Measurements from ENCODE around the gene DDR2.
"Not testable (repeated sequence)": the region's sequence is repeated elsewhere in the genome, so short reads cannot be mapped to it uniquely, and the experiment has no call there.

DDR2 gene

DNA sequence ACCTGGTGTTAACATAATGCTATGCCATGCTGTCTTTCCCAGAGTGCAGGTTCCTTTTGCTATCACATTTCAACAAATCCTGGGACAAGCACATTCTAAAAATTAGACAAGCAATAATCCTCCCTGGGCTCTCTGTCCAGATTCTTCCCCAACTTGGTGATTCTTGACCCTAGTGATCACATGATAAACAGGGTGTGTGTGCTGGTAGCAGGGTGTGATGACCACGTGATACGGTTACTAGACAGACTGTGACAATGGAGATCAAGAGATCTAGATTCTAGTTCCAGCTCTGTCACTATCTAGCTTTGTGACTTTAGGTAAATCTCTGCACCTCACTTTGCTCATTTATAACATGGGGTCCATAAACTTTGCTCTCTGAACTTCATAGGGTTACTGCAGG is 96.3 kb downstream of the DDR2 start:
- no peak for DNase-seq

DNA sequence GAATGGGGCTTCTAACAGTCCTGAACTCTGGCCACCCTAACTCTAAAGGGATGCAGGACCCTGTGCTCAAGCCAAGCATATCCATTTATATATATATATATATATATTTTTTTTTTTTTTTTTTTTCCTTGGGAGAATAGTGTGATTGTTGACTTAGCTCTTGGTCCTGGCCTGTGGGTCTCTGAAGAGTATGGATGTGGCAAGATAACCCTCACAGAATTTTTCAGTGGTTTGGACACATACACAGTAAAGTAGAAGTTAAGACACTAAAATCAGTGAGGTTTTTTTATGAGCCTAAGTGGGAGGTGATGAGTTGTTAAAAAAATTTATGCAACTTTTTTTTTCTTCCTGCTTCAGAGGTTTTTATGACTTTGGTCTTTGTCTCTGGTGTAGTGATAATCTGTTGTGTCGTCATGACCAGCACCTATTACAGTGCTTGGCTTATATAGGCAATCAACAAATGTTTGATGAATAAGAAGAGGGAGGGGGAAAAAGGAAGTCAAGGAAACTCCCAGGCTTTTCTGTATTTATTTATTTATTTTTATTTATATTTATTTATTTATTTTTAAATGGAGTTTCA is 97.0 kb downstream of the DDR2 start:
- not testable (repeated sequence) for DNase-seq

DNA sequence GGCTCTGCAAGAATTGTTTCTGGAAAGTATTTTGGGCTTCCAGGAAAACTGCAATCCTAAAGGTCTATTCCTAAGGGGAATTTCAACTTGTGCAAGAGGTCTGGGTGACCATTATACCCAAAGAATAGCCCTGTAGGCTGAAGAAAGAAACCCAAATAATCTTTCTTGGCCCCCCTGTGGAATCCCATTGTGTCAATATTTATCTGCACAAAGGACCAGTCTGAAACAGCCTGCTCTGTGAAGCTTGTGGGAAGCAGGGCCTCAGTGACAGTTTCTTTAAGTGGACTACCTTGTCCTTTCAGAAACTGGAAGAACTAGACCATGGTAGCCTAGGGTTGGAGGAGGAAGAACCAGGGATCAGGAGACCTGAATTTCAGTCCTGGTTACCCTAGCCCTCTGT is 99.8 kb downstream of the DDR2 start:
- no peak for DNase-seq

DNA sequence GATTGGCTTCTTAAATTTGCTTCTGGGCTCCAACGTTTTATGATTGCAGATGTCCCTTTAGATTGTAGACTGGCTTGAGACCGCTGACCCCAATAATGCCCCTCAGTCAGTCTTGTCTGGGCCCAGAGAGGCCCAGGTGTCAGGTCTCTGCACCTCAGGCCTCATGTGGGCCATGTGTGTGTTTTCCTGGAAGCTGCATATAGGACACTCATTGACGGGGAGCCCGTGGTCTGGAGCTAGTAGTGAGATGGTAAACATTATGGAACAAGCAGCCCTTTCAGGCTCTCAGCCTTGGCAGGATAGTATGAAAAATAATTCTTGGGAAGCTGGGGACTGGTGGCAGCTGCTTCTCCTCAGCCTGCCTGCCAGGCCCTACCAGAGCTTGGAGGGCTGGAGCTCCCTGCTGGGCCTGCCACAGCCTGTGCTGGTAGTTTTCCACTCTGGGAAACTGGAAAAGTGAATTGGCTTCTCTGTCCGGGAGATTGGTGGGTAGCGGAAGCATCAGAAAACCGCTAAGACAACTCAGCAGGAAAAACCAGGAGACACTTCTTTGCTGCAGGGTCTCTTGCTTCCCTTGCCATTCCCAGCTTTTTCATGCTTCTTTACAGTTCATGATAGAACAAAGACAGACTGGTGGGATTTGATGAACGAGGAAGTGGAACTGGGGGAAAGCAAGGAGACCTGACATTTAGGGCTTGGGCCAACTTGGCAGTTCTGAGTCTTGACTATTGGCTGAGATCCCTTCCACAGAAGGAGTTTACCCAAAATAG is 100.5 kb downstream of the DDR2 start:
- no peak for DNase-seq

DNA sequence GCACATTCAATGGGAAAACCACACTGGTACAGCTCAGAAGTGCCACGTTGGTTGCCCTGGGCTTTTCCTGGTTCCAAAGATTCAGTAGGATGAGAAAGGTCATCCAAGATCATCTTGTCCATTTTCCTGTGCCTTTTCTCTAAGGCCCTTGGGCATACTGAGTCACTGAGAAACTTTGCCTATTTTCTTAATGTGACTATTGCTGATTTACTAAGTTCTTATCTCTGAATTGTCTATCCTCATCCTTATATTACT is 101.0 kb downstream of the DDR2 start:
- no peak for DNase-seq

DNA sequence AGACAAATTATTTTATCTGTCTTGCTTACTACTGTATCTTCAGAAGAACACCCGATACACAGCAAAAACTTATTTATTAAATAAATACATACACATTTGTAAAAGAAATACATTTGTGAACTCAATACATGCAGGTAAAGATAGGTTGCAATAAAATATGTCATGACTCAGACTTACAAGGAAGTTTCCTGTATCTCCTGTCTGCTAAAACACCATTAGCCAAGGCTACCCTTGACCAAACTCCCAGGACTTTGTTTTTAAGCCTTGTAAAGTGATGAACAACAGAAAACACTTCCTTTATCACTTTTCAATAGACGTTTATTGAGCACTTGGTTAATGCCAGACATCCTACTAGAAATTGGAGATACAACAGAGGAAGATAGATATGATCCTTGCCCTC is 101.8 kb downstream of the DDR2 start:
- no peak for DNase-seq

DNA sequence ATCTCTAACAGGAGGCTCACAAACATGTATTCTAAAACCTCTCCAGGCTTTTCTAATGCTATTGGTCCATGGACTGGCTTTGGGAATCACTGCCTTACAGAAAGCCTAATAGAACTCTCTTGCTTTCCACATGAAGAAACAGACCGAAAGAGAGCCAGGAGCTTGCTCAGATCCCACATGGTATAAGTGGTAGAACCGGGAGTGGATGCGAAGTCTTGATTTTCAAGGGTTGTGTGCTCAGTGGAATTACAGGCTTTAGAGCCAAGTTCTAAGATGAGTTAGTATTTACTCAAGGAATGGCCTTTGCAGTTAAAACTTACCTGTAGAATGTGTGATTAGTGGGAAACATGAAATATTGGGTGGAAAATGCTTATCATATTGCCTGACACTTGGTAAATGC is 103.9 kb downstream of the DDR2 start:
- DNase-seq = no peak

DNA sequence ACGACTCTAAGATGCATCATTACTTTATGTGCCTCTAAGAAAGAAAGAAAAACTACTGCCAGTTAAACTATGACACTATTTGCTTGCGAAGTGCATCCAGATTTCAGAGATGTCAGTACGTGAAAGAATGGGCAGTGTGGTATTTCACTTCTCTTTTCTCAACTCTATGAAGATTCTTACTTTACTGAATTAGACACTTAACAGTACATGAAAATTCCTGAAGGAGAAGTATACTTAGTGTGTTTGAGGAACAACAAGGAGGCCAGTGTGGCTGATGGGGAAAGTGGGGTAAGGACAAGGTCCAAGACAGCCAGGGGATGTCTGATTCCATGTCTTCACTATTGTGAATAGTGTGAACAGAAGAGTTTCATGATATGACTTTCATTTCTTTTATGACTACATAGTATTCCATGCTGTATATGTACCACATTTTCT is 104.4 kb downstream of the DDR2 start:
- no peak for DNase-seq

DNA sequence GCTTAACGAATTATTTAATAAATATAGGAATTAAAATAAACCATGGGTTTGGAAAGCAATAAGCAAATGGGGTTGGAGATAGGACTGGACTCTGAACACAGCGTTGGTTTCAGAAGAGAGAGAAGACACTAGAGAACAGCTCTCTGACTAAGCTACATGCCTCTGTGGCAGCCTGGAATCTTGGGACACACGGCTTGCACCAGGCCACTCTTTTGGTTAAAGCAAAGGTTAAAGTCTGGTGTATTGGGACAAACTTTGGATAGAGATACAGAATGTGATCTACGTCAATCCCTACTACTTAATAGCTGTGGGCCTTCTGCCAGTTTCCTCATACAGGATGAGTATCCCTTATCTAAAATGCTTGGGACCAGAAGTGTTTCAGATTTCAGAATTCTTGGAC is 108.5 kb downstream of the DDR2 start:
- no peak for DNase-seq

DNA sequence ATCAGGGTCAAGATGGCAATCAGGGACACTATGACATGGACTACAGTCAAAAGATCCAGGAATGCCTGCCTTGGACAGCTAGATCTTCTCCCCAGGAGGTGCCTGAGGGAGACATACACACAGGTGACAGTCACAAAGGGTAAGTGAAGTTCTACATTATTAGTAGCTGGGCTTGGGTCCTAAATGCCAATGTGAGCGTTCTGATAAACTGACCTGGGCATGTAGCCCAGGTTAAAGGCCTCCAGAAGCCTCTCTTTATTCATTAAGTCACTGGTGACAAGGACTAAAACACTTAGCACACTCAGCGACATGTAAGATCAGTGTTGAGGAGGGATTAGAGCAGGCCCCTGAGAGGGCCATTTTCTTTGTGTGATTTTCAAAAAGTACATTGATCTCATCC is 109.3 kb downstream of the DDR2 start:
- DNase-seq = no peak

DNA sequence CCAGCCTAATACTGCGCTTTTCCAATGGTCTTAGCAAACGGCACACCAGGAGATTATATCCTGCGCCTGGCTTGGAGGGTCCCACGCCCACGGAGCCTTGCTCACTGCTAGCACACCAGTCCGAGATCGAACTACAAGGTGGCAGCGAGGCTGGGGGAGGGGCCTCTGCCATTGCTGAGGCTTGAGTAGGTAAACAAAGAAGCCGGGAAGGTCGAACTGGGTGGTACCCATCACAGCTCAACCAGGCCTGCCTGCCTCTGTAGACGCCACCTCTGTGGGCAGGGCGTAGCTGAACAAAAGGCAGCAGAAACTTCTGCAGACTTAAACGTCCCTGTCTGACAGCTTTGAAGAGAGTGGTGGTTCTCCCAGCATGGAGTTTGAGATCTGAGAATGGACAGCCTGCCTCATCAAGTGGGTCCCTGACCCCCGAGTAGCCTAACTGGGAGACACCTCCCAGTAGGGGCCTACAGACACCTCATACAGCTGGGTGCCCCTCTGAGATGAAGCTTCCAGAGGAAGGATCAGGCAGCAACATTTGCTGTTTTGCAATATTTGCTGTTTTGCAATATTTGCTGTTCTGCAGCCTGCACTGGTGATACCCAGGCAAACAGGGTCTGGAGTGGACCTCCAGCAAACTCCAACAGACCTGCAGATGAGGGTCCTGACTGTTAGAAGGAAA is 114.1 kb downstream of the DDR2 start:
- DNase-seq = not testable (repeated sequence)

DNA sequence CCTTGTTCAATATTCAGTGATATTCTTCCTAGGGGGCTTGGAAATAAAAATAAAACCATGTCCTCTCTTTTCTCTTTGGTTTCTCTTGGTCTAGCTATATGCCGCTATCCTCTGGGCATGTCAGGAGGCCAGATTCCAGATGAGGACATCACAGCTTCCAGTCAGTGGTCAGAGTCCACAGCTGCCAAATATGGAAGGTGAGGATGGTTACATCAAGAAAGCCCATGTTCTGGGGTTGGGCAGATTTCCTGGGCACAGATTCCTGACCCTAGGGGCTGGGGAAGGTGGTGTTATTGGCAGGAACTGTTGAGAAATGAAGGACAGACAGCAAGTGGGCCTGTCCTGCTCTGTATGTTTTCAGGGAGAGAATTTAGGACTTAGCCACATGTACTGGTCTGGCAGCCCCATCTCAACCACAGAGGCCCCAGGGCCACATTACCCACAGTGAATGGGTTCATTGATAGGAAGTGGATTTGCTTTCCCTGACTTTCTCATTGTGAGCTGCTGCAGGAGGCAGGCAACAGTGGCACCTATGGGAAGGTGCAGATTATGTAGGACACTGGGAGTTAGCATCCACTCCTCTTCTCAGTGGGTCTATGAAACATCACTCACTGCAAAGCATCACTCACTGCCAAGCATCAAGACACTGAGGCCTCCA is 120.9 kb downstream of the DDR2 start:
- DNase-seq = no peak

DNA sequence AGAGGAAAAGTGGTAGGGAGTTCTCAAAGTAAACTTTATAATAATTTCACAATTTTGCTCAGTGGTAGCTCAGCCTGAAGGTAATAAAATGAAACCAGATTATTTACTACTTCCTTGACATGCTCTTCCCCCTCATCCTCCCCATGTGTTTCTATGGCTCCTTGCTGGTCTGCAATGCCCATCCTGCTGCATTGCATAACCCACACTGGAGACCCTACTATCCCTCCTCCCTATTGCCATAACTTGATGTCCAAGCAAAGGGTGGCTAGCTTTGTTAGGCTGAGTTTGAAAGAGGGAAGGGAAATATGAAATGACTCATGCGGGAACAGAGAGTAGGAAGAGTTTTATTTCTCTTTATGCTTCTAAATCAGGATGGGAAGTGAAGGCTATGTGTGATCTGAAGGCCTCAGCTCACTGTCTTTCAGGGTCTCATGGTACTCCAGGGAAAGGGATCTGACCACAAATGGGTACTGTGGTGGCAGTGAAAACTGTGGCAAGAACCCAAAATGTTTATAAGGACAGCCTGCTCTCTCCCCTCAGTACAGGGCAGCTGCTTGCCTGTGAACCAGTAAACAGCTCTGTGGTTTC is 121.8 kb downstream of the DDR2 start:
- no peak for DNase-seq

DNA sequence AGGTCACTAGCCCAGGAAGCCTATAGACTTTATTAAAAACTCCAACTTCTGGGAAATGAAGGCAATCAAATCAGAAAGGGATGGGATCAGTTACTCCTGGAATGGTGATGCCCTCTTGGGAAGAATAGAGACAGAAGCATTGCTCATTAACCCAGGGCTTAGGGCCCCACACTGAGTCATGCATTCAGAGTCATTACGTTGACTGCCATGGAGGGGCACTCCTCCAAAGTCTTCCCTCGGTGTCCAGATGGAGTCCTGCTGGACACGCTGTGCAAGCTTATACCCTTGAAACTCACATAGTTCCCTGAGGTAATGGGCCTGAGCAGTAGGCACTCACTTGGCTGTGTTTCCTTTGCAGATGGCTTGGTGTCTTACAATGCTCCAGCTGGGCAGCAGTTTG is 123.0 kb downstream of the DDR2 start:
- DNase-seq = no peak

DNA sequence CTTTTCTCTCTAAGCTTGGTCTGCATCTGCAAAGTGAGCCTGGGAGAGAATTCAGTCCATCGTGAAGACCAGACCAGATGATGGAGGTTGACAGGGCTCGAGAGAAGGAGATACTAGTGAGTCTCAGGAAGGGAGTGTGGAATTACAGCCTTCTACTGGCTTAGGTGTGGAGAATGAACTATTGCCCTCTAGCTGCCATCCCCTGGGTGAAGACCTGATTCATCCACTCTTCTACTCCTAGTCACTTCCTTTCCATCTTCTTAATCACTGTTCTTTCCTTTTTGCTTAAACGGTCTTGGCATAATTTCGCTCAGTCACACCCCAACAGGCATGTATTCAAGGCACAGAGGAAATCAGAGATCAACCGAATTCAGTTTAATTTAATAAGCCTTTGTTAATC is 124.3 kb downstream of the DDR2 start:
- DNase-seq = no peak

DNA sequence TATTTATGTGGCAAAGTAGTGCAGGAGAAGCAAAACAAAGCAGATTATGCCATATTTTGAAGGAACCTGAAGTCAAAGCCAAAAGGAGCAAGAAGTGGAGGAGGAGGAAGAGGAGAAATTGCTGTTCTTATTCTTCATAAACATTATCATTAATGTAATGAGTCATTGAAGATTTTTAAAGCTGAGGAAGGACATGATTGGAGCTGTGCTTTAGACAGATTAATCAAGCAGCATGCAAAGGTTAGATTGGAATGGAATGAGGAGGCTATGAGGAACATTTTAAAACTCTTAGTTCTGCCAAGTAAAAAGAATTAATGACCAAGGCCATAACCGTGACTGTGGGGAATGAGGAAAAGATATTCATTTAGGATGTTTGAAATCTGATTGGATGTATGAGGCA is 125.2 kb downstream of the DDR2 start:
- no peak for DNase-seq

DNA sequence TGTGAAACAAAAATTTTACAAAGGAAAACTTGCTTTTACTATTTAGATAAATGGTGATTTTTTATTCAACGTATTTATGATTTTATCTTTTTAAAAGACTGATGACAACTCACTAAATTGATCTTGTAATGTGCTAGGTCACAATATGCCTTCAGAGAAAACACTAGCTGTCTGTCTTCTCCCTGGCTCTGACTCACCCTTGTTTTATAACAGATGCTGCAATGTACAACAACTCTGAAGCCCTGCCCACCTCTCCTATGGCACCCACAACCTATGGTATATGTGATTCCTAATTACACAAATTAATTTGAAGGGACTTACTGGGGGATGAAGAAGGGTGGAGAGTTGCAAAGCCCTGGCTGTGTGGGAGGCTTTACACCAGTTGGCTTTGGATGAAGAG is 133.5 kb downstream of the DDR2 start:
- DNase-seq = no peak

DNA sequence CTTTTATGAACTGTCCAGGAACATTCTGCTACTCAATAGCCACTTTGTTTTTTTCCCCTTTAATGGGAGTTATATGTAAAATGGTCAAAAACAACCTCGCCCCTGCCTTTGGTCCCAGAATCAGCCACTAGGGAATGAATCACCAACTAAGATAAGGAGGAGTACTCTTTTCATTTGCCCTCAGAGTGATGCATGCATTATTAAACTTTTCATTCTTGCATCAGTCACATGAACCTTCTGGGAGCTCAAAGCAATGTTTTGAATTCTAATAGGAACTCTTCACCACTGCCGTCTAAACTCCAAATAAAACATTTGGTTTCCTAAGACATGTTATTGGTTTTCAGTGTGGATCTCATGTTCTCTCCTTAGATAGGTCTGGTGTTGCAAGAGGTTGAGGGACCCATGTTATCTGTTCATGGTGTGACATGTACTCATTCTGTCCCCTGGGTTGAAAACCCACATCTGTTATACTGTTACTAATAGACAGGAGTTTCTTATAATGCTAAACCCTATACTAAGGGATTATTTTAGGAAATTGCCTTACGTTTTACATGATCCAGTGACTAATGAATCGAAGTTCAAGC is 140.4 kb downstream of the DDR2 start:
- DNase-seq = no peak

DNA sequence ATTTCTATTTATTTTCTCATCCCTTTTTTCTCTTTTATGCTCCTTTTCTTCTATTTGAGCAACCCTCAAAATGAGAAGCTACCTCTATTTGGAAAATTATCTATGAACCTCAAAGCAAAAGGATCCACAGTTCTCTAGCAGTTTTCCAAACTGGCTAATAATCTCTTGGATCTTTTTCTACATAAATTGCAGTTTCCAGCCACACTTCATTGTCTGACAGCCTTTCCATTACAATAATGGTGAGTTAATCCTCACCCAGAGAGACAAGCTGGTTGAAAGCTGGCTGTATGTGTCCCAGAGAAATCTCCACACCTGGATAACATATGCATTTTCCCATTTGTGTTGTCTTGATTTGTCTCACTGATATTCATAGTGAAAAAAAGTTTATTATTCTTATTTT is 141.7 kb downstream of the DDR2 start:
- DNase-seq = no peak

DNA sequence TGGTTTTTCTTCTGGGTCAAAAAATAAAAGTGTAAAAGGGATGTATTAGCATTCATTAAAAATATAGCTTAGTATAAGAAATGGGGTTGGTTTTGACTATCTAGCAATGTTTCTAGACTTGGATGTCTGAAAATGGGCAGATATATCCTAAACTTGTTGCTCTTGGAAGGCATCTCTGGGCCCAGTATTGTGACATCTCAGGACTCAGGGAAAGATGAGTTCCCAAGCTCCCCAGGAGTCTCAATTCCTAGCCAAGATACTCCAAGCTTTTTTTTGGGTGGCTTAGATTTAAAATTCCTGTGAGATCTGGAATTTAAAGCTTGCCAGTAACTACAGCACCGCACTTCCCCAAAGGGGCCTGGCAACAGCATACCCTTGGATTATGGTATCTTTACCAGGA is 146.8 kb downstream of the DDR2 start:
- DNase-seq = no peak

DNA sequence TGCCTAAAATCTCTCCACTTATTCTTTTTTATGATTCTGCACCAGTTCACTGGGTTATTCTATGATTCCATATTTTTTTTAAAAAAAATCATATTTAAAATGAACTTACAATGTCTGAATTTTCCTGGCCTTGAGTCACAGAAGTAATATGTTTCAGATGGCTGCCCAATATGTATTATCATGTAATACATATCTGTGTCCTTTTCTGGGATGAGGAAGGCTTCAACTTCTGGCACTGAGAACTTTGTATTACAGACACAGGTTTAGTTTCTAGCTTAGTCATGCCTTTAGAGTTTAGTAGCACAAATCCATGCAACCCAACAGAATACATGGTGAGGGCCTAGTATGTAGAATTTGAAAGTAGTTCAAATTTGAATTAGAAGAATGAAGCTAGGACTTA is 150.4 kb downstream of the DDR2 start:
- DNase-seq = no peak

DNA sequence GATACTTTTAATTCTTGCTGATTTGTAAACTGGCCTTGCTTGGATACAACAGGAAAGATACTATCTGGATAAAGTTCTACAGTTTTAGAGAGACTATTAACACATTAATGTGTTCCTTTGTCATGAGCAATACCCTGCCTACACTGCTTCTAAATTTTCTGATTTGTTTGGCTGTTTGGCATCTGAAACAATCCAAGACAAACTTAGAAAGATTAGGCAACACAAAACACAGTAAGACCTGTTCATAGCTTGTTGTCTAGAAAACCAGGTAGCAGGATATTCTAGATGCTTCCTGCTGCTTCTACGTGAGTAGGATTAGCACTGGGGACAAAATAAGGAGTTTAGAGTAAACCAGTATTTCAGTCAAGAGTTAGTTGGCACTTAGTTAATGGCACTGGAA is 152.7 kb downstream of the DDR2 start:
- not testable (repeated sequence) for DNase-seq

DNA sequence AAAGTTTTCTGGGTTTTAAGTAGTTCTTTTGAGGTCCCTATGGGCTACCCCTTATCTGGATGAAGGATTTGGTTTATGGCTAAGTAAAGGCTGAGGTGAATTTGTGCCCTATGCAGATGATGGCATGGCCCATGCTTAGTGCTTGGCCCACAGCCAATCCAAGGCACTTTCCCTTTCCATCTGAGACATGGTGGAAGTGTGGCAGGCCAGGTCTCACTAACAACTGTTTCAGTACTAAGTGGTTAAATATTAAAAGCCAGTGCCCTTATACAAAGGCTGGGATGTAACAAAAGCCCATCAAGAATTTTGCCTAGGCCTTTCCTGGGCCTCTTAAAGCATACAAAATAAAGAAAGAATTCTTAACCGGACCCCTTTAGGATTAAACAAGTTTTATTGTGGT is 156.5 kb downstream of the DDR2 start:
- peak; percentile 4 for DNase-seq
